ENCODE measurements around the gene BCL11A. TPM values are rescaled to one million over a fixed set of nuclear protein-coding genes. Genes with fewer than 3 reads are reported as not detected.

Gene BCL11A
- total RNA-seq, 1 donor from 2014 or later = 46.2 TPM

- H3K9me3 Mint-ChIP-seq (ENCODE audit: low read depth) = no peaks in the 10 kb centered on the region
- H3K36me3 Mint-ChIP-seq (ENCODE audit: insufficient read depth) = no peaks in the 10 kb centered on the region
- H3K4me3 Mint-ChIP-seq (ENCODE audit: low read depth) = no peak overlapping the region
- H3K27ac Mint-ChIP-seq = no peak overlapping the region
- no peaks in the 10 kb centered on the region for H3K4me1 Mint-ChIP-seq (ENCODE audit: low read depth)
- peaks cover 47% of the 10 kb centered on the region for H3K27me3 Mint-ChIP-seq
- DNase-seq (ENCODE audit: low spot score, unreplicated experiment) = no peak
- TF ChIP-seq, protein P1, sequence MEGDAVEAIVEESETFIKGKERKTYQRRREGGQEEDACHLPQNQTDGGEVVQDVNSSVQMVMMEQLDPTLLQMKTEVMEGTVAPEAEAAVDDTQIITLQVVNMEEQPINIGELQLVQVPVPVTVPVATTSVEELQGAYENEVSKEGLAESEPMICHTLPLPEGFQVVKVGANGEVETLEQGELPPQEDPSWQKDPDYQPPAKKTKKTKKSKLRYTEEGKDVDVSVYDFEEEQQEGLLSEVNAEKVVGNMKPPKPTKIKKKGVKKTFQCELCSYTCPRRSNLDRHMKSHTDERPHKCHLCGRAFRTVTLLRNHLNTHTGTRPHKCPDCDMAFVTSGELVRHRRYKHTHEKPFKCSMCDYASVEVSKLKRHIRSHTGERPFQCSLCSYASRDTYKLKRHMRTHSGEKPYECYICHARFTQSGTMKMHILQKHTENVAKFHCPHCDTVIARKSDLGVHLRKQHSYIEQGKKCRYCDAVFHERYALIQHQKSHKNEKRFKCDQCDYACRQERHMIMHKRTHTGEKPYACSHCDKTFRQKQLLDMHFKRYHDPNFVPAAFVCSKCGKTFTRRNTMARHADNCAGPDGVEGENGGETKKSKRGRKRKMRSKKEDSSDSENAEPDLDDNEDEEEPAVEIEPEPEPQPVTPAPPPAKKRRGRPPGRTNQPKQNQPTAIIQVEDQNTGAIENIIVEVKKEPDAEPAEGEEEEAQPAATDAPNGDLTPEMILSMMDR (IDR thresholded peaks at IDR 0.05; ENCODE audit: unreplicated experiment) = no peak
Observed at GRCh38 chr2:60583604-60584003, 30.1 kb upstream of the BCL11A start.

DNA sequence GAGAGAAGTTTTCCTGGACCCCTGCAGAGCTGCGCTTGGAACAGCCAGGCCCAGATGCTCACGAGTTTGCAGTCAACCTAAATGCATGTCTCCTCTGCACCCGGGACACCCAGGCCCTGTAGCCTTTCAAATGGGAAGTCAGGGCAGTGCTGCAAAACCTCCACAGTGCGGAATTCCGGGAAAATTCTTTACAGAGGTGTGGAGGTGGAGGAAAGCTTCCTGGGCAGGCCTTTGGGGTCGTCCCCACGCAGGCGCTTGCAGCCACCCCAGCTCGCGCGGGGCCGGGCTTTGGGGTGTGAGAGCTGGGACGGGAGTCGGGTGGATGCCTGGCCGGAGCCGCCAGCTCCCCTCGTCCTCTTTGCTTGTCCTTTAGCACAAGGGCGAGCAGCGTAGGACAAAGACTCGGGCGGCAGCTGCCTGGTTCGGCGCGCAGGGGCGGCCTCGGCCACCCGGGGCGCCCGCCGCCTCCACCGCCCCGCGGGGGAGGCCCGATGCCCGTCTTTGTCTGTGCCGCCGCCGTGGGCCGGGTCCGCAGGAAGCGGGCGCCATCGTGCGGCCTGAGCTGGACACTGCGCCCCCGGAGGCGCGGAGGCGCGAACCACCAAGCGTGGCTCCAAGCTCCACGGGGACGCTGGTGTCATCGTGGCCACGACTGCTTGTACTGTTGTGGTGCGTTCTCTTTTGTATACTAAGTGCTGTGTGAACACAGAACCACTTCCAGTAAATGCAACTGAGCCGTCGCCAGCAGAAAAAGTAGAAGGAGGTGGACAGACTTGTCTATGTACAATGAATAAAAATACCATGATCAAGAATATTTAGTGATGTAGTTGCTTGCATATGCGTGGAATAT is 28.2 kb upstream of the BCL11A start:
- Mint-ChIP-seq H3K4me3 (ENCODE audit: low read depth) (peak overlapping the region; percentile 71), H3K36me3 (ENCODE audit: insufficient read depth) (no peaks in the 10 kb centered on the region), H3K4me1 (ENCODE audit: low read depth) (peaks cover 3% of the 10 kb centered on the region), H3K27ac (peak overlapping the region; percentile 67), H3K9me3 (ENCODE audit: low read depth) (no peaks in the 10 kb centered on the region), H3K27me3 (peaks cover 43% of the 10 kb centered on the region)
- DNase-seq (ENCODE audit: low spot score, unreplicated experiment) = peak; percentile 77
- TF ChIP-seq, protein P1 (IDR thresholded peaks at IDR 0.05; ENCODE audit: unreplicated experiment) = peak; percentile 99

- Mint-ChIP-seq H3K4me1 (ENCODE audit: low read depth) (peaks cover 3% of the 10 kb centered on the region), H3K27me3 (peaks cover 44% of the 10 kb centered on the region), H3K36me3 (ENCODE audit: insufficient read depth) (no peaks in the 10 kb centered on the region), H3K27ac (no peak overlapping the region), H3K4me3 (ENCODE audit: low read depth) (no peak overlapping the region), H3K9me3 (ENCODE audit: low read depth) (no peaks in the 10 kb centered on the region)
- no peak for DNase-seq (ENCODE audit: low spot score, unreplicated experiment)
- TF ChIP-seq, protein P1 (IDR thresholded peaks at IDR 0.05; ENCODE audit: unreplicated experiment) = no peak
Observed at GRCh38 chr2:60577682-60578283, 24.3 kb upstream of the BCL11A start.

GRCh38 chr2:60573251-60573650 is 19.8 kb upstream of the BCL11A start:
- TF ChIP-seq, protein P1 (IDR thresholded peaks at IDR 0.05; ENCODE audit: unreplicated experiment) = no peak
- Mint-ChIP-seq H3K27ac (no peak overlapping the region), H3K27me3 (peaks cover 11% of the 10 kb centered on the region), H3K36me3 (ENCODE audit: insufficient read depth) (no peaks in the 10 kb centered on the region), H3K4me1 (ENCODE audit: low read depth) (peaks cover 7% of the 10 kb centered on the region), H3K9me3 (ENCODE audit: low read depth) (no peaks in the 10 kb centered on the region), H3K4me3 (ENCODE audit: low read depth) (no peak overlapping the region)
- DNase-seq (ENCODE audit: low spot score, unreplicated experiment) = no peak

DNA sequence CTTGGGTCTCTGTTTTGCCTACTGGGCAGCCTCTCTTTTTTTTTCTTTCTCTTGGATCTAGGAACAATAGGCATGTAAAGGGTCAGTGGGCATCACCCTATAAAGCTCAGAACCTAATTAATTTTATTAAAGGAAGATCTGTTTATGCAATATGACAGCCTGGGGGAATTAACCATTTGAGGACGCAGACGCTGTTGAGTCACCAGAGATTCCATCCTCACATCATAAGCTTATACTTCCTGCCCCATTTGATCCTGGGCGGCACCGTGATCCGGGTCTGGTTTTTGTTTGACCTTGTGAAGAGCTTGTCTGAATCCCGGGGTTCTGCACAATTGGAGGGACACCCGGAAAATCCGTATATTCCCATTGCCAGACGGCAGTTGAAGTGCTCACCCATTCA is 16.8 kb upstream of the BCL11A start:
- H3K27ac Mint-ChIP-seq = no peak overlapping the region

More for the DNA sequence above, 16.8 kb upstream of the BCL11A start:
- Mint-ChIP-seq H3K27me3 (peaks cover 16% of the 10 kb centered on the region), H3K9me3 (ENCODE audit: low read depth) (no peaks in the 10 kb centered on the region), H3K4me1 (ENCODE audit: low read depth) (peaks cover 6% of the 10 kb centered on the region), H3K4me3 (ENCODE audit: low read depth) (no peak overlapping the region), H3K36me3 (ENCODE audit: insufficient read depth) (no peaks in the 10 kb centered on the region)
- TF ChIP-seq, protein P1 (IDR thresholded peaks at IDR 0.05; ENCODE audit: unreplicated experiment) = no peak
- DNase-seq (ENCODE audit: low spot score, unreplicated experiment) = no peak

Measured in progenitor cell of endocrine pancreas (in vitro differentiated cells).